AML-193 (cell line): ENCODE measurements around the gene ANAPC2.

Experiments used
- DNase-seq, 2 experiments: peaks; one replicate each; lab custom pipeline; 2025; lab: John Stamatoyannopoulos, UW

The ANAPC2 gene

GRCh38 chr9:137192859-137193258, 4.5 kb upstream of the ANAPC2 start:
- DNase-seq, result no peak

- DNase-seq, result no peak
Measured at GRCh38 chr9:137192448-137192780, 4.1 kb upstream of the ANAPC2 start.

- no peak for DNase-seq
Measured at GRCh38 chr9:137191691-137192447, 3.5 kb upstream of the ANAPC2 start.

- DNase-seq, result no peak
Measured at GRCh38 chr9:137191245-137191644, 2.9 kb upstream of the ANAPC2 start.

DNA sequence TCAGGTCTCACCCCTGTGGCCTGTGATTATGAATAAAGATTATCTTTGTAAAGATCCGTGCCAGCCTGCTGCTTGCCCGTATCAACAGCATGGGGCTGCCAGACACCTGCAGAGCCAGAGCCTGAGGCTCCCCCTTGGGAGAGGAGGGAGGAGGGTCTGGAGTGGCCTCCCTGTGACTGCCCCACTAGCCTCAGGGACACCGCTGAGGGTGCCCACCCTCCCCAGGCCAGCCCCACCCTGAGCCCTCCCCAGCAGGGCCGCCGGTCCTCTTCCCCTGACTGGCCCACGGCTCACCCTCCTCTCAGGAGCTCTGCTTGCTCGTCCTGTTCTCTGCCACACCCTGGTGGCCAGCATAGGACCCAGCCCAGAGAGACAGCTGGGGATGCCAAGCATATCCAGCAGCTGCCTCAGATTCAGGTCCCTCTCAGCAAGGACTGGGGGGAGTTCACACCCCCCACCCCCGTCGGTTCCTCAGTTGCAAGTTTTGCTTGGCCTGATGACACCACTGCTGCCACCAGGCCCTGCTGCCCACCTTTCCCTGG, 2.0 kb upstream of the ANAPC2 start:
- DNase-seq, result no peak

DNA sequence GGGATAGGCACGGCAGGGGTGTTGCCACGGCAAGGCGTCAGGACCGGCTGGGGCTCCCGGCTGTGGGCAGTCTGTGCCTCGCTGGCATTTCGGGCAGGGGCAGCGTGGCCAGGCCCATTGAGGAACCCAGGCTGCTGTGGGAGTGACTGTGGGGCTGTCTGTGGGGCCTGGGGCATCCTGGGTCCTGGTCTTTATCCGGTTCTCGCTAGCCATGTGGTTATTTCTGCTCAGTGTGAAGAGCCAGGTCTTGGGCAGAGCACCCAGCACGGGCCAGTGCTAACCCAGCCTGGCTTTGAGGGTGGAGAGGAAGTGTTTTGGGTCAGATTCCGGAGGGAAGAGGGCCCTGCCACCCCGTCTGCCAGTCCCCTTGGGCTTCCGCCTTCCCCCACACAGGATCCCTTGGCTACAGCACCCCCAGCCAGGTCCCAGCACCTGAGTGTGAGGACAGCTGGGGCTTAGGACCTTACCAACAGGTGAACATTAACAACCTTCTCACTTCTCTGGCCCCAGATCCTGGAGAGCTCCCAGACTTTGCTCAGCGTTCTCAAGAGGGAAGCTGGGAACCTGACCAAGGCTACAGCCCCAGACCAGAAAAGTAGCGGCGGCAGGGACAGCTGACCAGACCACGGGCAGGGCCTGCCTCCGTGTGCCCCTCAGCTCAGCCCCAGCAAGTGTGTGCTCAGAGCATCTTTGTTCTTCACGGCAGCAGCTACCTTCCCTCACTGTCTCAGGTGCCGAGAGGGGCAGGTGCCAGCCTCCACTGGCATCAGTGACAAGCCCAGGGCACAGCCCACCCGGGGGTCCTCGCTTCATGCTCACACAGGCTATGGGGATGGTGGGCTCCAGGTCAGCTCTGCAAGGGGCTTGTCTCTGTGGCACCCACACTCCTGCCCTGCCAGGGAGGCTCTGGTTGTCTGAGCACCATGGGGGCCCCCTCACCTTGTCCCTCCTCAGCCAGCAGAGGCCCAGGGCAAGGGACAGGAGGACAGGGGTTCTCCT, 1.2 kb upstream of the ANAPC2 start:
- no peak for DNase-seq

DNA sequence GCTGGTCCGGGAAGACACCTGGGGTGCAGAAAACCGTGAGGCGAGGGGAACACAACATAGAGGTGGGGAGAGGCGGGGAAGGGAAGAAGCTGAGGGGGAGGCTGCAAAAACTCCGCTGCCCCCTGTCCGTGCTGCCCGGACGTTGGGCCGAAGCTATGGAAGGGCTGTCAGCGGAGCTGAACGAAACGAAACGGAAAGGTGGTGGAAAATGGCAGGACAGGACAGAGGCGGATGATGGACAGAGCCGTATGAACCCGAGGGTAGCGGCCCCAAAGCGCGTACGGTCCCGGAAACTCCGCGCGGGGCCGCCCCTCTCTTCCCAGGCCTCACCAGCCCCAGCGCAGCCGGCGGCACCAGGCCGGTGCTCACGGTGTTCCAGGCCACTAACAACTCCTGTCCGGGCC, 272 bp downstream of the ANAPC2 start:
- no peak for DNase-seq

DNA sequence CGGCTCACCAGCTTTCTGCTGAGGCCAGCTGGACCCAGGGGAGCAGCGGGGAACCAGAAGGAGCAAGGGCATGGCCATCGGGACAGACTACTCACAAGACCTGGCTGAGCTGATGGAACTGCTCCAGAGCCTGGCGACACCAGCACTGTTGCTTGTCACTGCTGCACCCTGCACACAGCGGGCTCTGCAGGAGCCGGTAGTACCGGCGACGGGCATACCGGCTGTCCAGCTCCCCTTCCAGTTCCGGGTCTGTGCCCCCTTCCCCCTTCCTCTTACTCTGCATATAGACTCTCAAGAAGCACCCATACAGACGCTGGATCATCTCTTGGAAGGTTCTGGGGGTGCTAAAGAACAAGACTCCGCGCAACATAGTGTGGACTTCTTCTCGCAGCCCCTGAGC, 974 bp downstream of the ANAPC2 start:
- no peak for DNase-seq

GRCh38 chr9:137186385-137186784, 2.0 kb downstream of the ANAPC2 start:
- DNase-seq, result no peak

GRCh38 chr9:137185921-137186320, 2.4 kb downstream of the ANAPC2 start:
- no peak for DNase-seq

GRCh38 chr9:137184881-137185660, 3.3 kb downstream of the ANAPC2 start:
- DNase-seq, result no peak

GRCh38 chr9:137183980-137184595, 4.3 kb downstream of the ANAPC2 start:
- no peak for DNase-seq

- no peak for DNase-seq
Measured at GRCh38 chr9:137182836-137183235, 5.5 kb downstream of the ANAPC2 start.

GRCh38 chr9:137181680-137182079, 6.7 kb downstream of the ANAPC2 start:
- DNase-seq, result no peak

DNA sequence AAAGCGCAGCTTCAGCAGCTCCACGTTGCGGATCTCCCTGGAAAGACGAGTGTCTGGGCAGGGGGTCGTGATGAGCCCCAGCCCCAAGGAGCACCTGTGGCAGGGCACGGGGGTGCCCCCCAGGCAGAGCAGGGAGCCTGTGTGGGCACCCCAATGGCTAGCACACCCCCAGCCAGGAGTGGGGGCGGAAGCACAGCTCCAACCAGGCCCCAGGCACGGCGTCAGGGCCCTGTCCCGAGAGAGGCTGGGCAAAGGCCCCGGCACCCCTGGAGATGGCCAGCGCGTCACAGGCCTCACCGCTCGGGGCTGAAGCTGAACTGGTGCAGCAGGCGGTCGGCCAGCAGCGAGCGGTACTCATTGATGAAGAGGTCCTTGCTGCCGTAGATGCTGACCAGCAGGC, 7.9 kb downstream of the ANAPC2 start:
- DNase-seq, result no peak

GRCh38 chr9:137179761-137180160, 8.6 kb downstream of the ANAPC2 start:
- no peak for DNase-seq

DNA sequence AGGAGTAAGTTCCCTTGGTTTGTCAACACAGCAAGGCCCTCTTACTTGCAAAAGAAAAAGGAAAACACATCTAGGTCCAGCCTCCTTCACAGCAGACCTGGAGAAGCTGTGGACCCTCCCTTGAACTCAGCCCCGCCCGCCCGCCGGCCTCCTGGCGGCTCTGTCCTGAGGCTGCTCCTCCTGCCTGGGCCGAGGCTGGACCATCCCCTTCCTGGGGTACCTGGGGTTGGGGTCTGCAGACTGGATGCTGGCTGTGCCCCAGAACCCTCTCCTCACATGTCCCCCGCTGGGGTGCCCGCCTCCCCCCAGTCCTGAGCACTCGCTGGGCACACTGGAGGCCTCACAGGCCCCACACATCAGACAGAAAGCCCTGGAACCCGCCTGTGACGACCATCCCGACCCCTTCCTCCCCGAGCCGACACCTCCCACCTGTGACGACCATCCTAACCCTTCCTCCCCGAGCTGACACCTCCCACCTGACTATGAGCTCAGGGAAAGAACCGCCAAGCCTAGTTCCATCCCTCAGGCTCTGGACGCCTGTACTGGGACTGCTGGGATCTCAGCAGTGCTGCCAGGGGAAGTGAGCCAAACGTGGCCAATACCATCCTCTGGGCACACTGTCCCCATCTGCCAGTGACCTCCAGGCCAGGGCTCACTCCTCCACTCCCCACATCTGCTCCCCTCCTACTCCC, 9.3 kb downstream of the ANAPC2 start:
- DNase-seq, result no peak

- DNase-seq, result no peak
Measured at GRCh38 chr9:137178201-137178938, 10.0 kb downstream of the ANAPC2 start.

DNA sequence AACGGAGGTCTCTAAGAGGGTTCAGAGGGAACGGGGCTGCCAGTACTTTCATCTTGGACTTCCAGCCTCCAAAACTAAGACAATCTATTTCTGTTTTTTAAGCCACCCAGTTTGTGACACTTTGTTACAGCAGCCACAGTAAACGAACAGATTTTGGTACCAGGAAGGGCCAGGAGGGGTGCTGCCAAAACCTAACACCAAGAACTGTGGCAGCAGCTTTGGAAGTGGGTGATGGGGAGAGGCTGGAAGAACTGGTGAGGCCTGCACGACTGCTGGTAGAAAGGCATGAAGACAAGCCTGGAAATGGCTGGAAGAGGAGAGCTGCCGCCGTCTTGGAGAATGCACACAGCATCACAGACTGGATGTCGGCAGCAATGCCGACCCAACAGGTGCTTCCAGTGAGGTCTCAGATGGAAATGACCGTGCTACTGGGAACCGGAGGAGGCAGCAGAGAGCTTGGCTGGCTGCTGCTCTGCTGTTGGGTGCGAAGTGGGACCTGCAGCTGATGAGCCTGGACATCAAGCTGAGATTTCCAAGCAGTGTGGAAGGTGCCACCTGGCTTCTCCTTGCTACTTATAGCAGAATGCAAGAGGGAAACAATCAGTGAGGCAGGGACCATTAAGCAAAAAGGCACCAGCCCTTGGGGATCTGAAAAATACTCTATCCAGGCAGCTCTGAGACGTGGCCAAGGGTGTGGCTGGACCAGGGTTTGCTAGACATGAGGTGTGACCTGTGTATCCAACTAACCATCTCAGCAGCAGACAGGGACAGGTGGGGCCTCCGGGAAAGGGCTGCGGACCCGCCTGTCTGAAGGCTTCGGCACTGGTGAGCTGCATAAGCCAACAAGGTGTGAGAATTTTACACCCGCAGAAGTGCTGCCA, 11.8 kb downstream of the ANAPC2 start:
- DNase-seq, result no peak
